LNCAP (cell line): ENCODE data around the gene EIF3B.

Experiments used
- CTCF ChIP-seq: fragments of 450-650 bp; IDR thresholded peaks from 2 replicates; pipeline ENCODE4 v1.5.1; 2017; ENCODE audit warnings: mild to moderate bottlenecking

Gene EIF3B

GRCh38 chr7:2386964-2387669, 32.5 kb downstream of the EIF3B start:
- no peak for TF ChIP-seq CTCF

GRCh38 chr7:2387897-2388636, 33.4 kb downstream of the EIF3B start:
- no peak for TF ChIP-seq CTCF

- TF ChIP-seq CTCF = no peak
Measured at GRCh38 chr7:2388637-2388954, 34.0 kb downstream of the EIF3B start.

- no peak for TF ChIP-seq CTCF
Measured at GRCh38 chr7:2393706-2394105, 39.1 kb downstream of the EIF3B start.

- no peak for TF ChIP-seq CTCF
Measured at GRCh38 chr7:2394566-2395082, 40.0 kb downstream of the EIF3B start.

GRCh38 chr7:2398506-2398905, 43.9 kb downstream of the EIF3B start:
- no peak for TF ChIP-seq CTCF

- TF ChIP-seq CTCF = no peak
Measured at GRCh38 chr7:2399848-2400587, 45.4 kb downstream of the EIF3B start.
